Raji (cell line): ENCODE data around the gene IFI27L2.

Experiments used
- POLR2A ChIP-seq: IDR thresholded peaks from 2 replicates; pipeline ENCODE4 v1.6.1; 2011; ENCODE audit warnings: low read depth, low read length, control low read depth; ENCODE audit not compliant: insufficient read depth

The IFI27L2 gene

DNA sequence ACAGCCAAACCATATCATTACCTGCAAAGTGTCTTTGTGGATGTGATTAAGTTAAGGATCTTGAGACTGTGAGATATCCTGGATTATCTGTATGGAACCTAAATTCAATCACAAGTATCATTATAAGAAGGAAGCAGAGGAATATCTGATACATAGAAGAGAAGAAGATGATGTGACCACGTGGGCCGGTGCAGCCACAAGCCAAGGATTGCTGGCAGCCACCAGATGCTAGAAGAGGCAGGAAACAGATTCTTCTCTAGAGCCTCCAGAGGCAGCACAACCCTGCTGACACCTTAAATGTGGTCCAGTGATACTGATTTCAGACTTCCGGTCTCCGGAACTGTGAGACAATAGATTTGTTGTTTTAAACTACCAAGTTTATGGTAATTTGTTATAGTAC is 6.1 kb upstream of the IFI27L2 start:
- no peak for TF ChIP-seq POLR2A

DNA sequence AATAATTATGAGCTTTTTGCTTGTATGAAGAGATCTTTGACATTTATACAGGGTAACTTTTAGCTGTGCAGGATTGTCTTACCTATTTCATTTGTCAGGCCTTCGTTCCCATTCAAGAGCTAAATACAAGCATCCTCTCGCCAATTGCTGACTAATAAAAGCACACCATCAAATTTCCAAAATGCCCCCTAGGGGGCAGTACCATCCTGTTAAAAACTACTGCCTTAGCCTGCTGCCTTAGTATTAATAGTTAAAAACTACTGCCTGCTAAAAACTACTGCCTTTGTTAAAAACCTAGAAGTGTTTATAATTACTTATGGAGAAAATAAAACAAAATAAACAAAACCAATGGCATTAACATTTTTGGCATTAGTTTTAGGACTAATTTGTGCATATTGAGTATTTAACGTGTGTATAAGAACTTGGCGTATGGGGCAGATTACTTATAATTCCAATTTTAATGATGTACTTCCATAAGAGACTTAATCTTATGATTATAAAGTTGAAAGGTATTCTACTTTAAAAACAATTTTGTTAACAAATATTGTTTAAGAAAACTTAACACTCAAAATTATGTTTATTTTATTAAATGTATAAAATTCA is 3.0 kb upstream of the IFI27L2 start:
- no peak for TF ChIP-seq POLR2A

DNA sequence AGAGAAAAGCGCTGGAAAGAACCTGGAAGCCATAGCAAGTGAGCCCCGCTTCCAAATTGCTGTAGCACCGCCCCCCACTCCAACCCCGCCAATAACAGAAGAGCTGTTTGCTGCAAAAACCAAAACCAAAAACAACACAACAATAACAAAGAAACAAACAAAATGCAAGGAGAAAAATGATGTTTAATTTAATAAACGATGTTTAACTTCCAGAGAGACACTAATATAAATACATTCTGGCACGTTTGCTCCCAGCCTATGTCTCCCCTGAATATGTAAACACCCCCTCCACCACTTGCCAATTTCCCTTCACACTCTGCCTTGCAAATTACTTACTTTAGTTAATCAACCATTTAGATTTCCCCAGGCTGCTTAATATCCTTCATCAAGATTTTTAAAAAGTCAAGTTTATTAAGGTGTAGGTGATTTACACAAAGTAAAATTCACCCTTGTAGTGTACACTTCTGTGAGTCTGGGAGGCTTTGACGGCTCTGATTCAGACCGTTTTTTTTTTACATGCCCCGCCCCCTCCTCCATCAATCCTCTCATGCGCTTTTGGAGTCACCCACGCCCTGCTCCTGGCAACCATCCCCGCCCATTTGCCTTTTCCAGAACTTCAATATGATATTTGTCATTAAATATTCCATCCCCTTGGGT is 482 bp upstream of the IFI27L2 start:
- TF ChIP-seq POLR2A, result no peak

DNA sequence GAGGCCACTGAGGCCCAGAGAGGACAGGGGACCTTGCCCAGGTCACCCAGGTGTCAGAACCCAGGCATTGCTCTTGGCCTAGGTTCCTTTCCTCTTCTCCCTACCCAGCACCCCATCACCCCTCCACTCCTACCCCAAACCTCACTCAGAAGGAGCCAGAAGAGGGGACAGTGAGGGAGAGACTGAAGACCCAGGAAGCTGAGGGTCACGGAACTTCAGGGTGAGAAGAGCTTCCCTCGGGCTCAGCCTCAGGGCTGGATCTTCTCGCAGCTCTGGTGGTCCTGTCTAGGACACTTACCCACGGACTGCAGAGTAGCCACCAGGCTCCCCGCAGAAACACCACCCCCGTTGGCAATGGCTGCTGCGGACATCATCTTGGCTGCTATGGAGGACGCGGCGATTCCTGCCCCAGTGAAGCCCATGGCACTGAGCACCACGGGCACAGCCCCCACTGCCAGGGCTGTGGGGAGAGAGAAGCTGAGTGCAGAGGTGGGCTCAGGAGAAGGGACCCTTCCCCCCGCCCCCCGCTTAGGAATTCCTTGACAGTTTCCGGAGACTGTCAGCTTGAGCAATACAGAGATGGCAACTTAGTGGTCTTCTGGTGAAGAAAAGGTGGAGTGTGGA is 1.1 kb downstream of the IFI27L2 start:
- no peak for TF ChIP-seq POLR2A

DNA sequence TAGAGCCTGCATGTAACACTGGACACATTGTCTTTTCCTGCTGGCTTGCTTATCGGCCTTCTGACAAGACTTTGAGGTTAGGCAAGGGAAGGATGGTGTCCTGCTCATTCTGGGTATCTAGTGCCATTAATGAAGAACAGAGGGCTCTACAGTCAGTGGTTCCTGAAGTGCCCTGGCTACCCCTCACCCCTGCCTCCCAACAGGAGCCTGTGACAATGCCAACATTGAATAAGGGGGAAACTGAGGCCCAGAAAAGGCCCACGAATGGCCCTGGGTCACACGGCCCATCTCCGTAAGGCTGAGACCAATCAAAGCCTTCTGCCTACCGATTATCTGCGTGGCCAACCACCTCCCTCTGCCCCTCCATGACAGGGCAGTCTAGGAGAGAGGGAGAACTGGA is 2.1 kb downstream of the IFI27L2 start:
- no peak for TF ChIP-seq POLR2A

DNA sequence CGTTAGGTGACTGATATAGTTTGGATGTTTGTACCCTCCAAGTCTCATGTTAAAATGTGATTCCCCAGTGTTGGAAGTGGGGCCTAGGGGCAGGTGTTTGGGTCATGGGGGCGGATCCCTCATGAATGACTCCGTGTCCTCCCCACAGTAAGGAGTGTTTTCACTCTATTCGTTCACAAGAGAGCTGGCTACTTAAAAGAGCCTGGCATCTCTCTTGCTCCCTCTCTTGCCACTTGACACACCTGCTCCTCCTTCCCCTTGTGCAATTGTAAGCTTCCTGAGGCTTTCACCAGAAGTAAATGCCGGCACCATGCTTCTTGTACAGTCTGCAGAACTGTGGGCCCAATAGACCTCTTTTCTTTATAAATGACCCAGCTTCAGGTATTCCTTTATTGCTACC is 2.6 kb downstream of the IFI27L2 start:
- TF ChIP-seq POLR2A, result no peak

DNA sequence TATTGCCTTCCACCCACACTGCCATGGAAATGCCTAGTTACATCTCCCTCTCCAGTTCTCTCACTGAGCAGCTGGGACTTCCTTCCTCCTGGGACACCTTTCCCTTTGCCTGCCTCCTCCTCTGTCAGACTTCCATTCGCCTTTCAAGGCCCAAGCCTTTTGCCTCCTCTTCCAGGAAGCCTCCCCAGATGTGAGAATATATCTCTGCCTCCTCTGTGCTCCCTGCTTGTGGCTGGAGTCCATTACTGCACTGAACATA is 3.1 kb downstream of the IFI27L2 start:
- TF ChIP-seq POLR2A, result no peak

DNA sequence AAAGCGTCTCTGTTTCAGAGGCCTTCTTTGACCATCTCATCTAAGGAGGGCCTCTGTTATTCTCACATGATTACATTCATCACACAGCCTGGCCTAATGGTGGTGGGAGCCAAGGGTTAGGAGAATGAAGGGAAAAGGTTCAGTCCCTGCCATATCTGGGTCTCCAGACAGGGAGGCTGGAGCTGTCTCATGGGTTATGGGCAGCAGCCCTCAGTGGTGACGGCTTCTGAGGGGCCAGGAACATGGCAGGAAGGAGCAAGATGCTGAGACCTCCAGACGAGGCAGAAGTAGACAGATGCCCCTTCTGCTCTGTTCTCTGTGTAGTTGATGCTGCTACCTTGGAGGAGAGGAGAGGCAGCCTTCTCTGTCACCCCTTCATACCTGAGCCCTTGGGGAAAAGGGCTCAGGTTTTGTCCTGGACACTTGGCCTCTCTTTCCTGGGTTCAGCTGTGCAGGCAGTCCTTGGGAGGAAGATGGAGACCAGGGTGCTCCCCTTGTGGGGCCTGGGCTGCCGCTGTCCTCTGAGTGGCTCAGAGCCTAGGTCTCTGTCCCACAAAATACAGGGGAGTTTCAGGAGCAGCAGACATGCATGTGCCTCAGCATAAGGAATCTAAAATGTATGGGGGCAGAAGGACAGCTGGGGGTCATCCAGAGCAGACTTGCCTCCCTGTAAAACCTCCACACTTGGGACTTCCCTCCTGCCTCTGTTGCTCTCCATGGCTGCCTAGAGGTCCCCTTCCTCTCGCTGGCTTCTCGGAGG is 3.6 kb downstream of the IFI27L2 start:
- no peak for TF ChIP-seq POLR2A

DNA sequence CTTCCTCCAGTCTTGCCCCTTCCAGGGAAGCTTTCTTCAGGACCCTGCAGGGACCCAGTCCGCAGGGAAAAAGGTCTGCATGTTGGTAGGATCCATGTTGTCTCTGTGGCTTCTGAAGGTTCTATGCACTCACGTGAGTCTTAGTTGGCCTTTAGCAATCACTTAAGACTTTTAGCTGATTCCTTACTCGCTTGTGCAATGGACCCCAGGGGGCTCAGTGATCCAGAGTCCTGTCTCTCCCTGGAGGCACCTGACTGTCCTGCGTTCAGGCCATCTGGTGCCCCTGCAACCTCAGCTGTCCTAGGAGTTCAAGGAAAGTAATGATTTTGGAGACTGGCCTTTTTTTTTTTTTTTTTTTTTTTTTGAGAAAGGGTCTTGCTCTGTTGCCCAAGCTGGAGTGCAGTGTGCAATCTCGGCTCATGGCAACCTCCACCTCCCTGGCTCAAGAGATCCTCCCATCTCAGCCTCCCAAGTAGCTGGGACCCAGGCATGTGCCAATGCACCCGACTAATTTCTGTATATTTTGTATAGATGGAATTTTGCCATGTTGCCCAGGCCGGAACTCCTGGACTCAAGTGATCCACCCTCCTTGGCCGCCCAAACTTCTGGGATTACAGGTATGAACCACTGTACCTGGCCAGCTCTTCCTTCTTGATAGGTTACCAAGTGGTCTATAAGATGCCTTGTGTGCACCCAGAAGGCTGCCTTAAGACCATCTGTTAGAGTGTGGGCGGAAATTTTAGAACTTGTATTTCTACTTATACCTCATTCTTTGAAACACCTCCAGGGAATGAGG is 4.6 kb downstream of the IFI27L2 start:
- no peak for TF ChIP-seq POLR2A

DNA sequence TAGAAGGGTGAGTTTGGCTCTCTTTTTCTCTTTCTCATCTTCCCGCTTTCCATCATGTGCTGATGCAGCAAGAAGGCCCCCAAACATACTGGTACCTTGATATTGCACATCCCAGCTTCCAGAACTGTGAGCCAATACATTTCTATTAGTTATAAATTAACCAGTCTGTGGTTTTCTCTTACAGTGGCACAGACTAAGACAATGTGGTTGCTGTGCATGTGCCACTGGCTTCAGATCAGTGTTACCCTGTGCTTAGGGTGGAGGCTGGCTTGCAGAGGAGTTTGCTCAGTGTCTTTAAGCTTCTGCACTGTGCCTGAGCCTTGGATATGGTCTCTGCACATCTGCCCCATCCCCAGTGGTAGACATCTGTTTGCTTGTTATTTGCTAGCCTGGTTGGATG is 5.5 kb downstream of the IFI27L2 start:
- TF ChIP-seq POLR2A, result no peak

DNA sequence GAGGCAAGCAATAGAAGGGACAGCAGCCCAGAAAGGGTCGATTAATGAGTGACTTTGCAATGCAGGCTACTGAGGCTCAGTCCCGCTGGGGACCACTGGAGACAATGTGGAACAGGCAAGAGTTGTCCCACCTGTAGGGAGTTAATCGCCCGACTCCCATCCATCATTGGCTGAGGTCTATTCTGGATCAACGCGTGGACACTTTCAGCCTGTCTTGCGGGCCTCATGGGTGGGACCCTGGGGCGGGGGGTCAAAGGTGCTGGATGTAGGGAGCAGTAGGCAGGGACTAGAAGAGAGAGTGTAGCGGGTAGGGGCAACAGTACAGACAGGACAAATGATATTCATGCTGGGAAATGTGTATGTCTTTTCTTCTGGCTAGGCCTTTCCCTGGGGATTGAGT is 6.1 kb downstream of the IFI27L2 start:
- no peak for TF ChIP-seq POLR2A

DNA sequence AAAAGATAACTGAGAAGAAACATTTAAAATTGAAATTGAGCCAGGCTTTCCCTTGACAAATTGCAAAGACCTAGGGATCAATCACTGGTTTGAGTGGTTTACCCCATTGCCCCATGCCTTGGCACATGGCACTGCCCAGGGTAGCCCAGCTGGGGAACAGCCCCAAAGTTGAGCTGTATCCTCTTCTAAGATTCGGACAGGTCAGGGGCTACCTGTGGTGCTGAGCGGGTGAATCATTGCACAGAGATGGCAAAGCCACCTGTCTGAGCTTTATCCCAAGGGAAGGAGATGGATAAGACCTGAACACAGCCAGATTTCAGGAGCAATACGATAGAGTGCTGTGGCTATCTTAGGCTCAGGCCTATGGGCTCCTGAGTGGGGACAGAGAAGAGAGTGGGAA is 7.0 kb downstream of the IFI27L2 start:
- TF ChIP-seq POLR2A, result no peak

DNA sequence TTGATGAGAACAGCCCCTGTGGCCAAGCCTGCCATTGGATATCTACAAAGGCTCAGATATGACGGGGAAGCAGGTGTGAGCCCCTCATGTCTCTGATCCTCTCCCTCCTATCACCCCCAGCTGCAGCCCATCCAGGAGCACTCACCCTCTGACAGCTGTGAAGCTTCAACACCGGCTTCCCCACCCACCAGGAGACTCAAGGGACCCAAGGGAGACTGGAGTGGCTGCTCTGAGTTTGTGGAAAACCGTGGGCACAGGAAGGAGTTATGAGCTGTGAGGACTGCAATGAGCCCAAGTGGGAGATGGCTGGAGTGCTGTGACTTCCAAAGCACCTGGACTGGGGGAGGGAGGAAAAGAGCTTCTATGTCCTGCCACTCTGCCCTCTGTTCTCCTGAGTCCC is 7.9 kb downstream of the IFI27L2 start:
- no peak for TF ChIP-seq POLR2A

DNA sequence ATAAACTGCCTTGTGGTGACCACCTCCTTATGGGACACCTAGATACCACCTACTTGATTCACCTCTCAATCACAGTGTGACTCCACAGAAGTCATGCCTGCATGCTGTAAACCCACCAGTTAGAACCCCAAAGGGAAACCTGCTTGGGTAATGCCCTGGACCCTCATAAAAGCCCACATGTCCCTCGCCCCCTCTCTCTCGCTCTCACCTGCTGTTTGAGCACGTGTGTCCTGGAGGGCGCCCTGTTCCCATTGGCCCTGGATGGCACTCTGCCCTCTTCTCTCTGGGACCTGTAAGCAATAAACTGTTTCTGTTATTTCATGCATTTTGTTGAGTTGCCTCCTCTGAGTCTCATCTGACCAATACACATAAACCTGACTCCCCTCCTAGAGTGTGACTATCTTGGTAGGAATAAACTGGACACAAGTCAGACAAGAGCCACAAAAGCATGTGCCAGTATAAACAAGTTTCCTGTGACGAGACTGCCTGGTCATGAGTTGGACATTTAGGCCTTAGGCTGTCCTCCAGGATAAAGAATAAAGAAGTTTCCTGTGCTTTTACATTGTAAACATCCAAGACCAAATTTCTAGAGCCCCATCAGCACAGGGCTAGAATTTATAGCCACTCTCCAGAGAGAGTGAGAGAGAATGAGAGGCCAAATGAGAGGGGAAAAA is 8.6 kb downstream of the IFI27L2 start:
- no peak for TF ChIP-seq POLR2A

DNA sequence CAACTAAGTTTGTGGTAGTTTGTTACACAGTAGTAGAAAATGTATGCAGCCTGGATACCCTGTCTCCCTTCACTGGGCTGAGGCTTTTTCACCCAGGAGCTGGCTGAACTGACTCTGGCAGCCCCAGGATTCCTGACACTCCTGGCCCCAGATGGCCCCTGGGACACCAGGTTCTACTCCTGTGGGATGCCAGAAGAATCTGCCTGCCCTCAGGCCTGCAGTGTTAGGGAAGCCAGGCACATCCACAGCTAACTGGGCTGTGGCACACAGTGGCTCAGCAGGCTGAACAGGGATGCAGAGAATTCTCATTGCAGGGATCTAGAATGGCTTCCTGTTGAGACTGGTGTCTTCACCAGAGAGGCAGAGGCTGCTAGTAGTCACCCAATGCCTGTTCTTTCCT is 10.3 kb downstream of the IFI27L2 start:
- no peak for TF ChIP-seq POLR2A
